AG08396 (cell line): ENCODE data around the gene LTF.
"Not testable (repeated sequence)": the region's sequence is repeated elsewhere in the genome, so short reads cannot be mapped to it uniquely, and the experiment has no call there.

Experiments used
- DNase-seq: peaks from one replicate; pipeline ENCODE4 v3.0.0; 2012; ENCODE audit warnings: low spot score, mixed read lengths

The LTF gene

GRCh38 chr3:46393554-46394434, 70.9 kb downstream of the LTF start:
- no peak for DNase-seq

GRCh38 chr3:46393011-46393410, 71.7 kb downstream of the LTF start:
- no peak for DNase-seq

- not testable (repeated sequence) for DNase-seq
Measured at GRCh38 chr3:46391526-46391925, 73.2 kb downstream of the LTF start.

- no peak for DNase-seq
Measured at GRCh38 chr3:46389306-46389705, 75.4 kb downstream of the LTF start.

- DNase-seq = not testable (repeated sequence)
Measured at GRCh38 chr3:46388847-46389246, 75.9 kb downstream of the LTF start.

GRCh38 chr3:46386205-46386604, 78.5 kb downstream of the LTF start:
- DNase-seq = peak; percentile 35
